DMS 273 treated with DMSO at 0.1 percent for 48 hours (cell line): ENCODE data around the gene PRICKLE2.

Experiments
- DNase-seq: peaks from one replicate; lab custom pipeline; 2025; lab: John Stamatoyannopoulos, UW

The PRICKLE2 gene, protein sequence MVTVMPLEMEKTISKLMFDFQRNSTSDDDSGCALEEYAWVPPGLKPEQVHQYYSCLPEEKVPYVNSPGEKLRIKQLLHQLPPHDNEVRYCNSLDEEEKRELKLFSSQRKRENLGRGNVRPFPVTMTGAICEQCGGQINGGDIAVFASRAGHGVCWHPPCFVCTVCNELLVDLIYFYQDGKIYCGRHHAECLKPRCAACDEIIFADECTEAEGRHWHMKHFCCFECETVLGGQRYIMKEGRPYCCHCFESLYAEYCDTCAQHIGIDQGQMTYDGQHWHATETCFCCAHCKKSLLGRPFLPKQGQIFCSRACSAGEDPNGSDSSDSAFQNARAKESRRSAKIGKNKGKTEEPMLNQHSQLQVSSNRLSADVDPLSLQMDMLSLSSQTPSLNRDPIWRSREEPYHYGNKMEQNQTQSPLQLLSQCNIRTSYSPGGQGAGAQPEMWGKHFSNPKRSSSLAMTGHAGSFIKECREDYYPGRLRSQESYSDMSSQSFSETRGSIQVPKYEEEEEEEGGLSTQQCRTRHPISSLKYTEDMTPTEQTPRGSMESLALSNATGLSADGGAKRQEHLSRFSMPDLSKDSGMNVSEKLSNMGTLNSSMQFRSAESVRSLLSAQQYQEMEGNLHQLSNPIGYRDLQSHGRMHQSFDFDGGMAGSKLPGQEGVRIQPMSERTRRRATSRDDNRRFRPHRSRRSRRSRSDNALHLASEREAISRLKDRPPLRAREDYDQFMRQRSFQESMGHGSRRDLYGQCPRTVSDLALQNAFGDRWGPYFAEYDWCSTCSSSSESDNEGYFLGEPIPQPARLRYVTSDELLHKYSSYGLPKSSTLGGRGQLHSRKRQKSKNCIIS

DNA sequence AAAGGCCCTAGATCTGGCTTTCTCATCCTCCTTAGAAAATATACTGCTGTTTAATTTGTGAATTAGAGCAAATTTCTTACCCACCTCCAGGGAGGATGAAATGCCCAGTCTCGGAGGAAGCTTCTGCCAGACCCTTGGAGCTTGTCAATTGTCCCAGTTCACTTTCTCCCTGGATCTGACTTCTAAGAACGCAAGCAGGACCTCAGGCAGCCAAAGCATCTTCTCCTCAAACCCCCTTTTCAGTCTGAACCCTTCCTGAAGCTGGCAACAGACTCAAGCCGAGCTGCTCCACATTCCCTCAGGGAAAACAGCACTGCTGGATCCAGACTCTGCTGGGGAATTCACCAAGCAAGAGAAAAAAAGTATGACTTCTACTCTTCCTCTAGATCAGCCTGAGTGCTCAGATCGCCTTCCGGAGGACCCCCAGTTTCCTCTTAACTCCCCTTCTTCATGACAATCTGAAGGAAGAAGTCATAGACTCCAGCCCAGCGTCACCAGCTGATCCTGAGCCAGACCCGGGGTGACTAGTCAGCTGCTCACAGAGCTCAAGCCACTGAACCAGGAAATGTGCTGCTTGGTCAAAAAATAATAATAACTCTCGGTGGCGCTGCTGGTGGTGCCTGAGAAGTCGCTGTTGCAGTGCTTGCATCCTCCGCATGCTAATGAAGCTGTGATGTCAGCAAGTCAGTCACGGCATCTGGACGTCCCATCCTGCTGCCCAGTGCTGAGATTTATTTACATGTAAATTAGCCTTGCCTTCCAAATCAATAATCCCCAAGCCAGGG, at the start of gene PRICKLE2:
TSS of gene PRICKLE2 (minus strand) at position 641 of the 785 bp plus-strand sequence. CDS start 26,539 bp downstream, outside the sequence.
- peak; percentile 74 for DNase-seq

DNA sequence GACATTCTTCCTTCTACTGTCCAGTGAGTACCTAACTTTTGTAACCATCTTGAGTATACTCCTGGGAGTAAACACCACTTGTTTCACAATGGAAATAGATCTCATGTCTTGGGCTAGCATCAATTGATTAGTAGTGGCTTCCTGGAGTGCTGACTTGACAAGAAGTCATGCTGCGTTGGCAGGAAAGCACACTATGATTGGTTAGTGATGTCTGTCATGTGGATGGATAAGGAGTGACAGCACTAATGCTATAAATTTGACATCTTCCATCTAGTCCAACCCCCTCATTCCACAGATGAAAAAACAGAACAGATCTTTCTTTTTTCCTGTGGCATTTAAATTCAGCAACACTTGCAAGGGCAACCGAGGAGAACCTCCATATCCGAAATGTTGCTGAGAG, 47.6 kb upstream of the PRICKLE2 start:
- no peak for DNase-seq

DNA sequence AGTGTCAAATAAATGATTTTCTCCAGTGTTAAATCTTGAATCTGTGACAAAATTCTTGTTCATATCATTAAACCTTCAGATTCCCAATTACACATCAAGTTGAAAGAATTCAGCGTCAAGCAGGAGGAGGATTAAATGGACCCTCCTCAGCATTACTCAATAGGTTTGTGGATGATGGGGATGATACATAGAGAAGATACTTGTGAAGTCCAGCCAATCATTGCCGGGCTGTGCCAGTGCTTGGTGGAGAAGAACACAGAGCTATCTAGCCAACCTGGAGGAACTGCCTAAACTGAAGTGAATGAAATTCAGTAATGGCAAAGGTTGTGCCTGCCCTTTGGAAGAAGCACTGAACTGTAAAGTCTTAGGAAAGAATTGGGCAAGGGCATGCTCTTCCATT, 47.0 kb upstream of the PRICKLE2 start:
- no peak for DNase-seq

DNA sequence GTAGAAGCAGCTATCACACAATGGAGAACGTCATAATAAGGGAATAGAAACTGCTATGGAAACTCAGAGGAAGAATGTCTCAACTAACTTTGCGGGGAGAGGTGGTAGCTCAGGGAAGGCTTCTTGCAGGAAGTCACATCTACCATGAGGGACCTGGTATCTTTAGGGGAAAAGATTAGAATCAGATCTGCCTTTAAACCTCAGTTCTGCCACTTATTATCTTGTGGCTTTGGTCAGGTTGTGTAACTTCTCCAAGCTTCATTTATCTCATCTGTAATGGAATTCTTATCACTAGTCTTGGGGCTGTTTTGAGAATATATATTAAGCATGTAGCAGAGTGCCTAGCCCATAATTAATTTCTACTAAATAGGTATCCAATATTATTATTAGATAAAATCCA, 46.4 kb upstream of the PRICKLE2 start:
- no peak for DNase-seq

DNA sequence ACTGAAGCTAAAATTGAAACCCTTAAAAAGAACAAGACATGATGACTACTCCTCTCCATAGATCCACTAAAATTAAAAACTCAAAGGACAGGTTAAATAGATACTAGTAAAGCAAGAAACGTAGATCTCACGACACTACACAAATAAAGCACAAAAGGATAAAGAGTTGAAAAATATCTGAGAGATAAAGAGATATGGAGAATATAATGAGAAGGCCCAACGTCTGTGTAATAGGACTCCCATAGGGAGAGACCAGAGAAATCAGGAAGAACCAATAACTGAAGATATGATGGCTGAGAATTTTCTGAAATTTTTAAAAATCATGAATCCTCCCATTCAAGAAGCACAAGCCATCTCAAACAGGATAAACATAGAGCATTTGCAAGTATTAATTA, 45.6 kb upstream of the PRICKLE2 start:
- no peak for DNase-seq

DNA sequence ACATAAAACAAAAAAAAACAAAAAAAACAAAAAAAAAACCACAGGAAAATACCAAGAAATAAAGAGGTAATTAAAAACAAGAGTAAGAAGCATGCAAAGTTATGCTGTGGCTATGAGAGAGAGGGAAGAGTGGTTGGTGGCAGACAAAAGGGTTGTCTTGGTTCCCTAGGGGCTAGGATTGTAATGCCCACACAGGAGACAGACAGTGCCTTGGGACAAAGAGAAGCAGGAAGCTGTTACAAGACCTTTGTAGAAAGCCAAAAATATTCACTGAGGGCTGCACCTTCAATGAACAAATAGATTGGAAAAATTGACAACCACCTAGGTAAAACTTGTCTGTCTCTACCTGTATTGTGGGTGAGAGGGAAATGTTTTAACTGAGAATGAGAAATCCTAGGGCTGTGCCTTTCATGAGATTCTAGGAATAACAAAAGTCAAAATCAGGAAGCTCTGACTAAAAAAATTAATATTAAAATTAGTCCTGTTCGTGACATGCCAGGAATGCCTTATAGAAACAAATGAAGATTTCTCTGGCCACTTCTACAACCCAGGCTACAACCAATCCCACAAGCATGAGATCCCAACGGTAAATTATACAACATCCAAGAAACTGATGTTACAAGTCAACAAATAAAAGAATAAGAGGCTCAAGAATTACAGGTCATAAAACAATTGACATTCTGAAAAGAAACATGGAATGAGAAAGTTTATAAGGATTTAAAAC, 45.0 kb upstream of the PRICKLE2 start:
- DNase-seq = no peak

DNA sequence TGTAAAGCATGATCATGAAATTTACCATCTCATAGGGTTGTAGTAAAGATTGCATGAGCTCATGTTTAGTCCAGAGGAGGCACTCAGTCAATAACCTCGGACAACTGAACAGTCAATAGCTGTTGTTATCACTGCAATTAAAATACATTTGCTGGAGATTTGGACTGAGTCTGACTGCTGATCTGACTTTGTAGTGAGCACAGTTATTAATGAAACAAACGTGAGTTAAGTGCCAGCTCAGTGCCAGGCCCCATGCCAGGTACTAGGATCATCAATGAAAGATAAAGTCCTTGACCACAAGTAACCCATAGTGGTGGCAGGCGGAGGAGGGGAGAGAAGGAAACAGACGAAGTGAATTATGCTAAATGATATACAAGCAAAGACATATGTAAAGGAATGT, 43.7 kb upstream of the PRICKLE2 start:
- DNase-seq = no peak

DNA sequence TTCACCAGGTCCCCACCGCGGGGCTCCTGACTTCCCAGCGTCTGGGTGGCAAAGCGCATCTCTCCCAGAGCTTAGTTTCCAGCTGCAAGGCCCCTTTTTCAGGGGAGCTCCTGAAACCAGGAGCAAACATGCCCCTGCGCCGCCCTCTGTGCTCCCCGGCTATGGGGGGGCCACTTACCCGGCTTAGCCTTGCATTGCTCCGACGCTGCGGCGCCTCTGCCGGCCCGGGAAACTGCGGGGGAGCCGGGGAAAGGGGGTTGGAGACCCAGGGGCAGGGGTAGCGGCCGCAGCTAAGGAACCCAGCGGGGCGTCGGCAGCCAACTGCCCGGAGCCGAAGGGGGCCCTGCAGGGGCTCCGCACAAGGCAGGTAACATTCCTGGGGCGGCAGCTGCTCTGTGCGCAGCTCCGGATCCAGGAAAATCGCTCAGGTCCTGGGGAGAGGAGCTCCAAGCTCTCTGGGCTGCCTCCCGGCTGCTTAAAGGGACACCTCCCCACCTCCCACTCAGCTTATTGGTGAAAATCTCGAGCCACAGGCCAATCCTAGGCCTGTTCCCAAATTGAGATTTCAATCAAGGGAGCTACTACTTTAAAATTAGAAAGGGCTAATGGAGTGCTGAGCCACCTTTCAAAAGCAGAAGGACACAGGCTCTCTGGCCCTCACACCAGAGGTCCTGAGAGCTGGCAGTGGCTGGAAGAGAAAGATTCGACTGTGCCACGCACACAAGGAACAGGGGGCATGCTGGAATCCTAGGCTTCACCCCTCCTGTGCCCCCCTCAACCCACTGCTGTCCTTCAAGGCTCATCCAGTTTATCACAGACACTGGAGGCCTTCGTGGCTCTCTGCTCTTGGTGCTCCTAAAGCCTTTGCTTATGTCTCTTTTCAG, 42.7 kb upstream of the PRICKLE2 start:
- DNase-seq = no peak

DNA sequence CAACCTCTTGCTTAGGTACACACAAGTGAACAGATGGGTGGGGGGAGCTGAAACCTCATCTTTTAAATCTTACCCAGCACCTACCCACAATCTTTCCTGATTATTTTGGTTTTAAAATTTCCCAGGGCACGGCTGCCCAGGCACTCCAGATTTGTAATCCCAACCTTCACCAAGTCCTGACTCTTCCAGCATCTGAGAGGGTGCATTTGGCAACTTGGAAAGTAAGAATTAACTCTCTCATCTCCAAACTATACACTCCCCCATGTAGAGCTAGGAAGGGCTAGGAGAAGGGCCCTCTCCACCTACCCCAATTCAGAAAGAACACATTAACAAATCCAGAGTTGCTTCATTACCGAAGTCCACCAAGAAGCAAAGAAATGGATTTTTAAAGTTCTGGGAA, 41.7 kb upstream of the PRICKLE2 start:
- DNase-seq = no peak

DNA sequence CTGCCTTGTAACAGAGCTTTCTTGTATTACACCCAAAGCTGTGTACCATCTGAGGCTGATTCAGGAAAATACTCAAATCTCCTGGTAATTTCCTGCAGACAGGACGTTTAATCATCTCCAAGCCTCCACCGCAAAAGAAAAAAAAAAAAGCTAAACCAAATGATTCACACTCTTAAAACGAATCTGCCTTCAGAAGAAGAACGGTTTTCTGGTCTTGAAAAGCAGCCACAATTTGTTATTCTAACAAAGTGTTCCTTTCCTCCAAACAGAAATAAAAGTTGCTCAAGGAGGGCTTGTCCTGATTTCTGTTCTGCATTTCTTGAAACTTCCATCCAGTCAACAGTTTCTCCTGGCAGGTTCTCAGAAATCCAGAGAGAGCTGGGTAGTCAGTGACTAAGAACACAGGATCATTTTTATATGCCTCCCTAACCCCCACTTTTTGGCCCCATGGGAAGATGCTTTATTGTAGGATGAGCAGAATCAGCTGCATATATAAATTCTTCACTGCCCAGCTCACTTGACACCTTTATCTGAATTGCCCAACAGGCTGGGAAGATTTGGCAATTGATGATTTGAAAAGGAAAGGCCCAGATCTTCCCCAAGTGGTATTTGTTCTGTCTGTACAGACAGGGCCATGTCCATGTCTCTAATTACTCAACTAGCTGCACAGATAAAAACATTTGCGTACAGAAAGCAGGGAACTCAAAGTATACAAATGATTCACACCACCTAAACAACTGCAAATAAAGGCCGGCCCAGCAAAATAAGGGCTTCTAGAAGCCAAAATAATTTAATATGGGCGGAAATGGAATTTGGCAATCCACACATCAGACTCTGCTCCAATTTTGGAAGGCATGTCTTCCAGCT, 41.0 kb upstream of the PRICKLE2 start:
- no peak for DNase-seq

DNA sequence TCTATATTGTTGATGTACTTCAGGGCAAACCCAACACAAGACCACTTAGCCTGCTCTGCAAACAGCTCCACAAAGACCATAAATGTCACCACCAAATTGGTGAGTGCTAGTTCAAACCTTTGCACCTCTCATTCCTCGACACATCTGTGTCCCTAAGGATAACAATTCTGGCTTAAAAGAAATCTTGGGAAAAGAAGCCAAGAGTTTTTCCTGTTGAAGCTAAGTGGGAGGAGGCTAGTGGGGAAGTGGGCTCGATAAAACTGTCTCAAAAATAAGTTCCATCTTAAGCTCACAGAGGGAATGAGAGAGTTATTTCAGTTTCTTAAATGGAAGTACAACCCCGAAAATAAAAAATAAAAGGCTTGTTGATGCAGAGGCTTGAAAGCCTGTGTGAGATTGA, 40.4 kb upstream of the PRICKLE2 start:
- DNase-seq = no peak

DNA sequence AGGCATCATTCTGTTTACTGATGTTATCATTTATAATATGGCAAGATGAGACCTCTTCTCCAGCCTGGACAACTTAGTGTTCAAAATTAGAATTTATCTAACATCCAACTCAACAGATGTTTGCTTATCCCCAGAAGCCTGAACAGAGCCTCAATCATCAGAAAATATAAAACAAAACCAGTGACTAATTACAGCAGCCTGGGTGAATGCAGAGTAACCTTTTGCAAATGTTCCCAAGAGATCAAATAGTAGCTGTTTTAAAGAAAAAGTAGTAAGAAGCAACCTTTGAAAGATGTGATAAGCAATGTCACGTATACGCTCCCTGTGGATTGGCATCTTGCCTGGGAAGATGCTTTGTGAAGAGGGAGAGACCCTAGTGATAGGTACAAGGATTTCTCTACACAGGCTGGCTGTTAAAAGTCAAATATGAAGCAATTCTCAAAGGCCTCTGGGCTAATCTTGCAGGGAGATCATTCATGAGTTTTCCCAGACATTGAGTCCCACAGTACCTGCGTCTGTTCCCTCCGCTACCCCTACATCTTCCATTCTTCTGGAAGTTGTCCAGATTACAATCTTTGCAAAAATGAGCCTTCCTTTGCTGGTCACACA, 39.3 kb upstream of the PRICKLE2 start:
- DNase-seq = peak; percentile 37

DNA sequence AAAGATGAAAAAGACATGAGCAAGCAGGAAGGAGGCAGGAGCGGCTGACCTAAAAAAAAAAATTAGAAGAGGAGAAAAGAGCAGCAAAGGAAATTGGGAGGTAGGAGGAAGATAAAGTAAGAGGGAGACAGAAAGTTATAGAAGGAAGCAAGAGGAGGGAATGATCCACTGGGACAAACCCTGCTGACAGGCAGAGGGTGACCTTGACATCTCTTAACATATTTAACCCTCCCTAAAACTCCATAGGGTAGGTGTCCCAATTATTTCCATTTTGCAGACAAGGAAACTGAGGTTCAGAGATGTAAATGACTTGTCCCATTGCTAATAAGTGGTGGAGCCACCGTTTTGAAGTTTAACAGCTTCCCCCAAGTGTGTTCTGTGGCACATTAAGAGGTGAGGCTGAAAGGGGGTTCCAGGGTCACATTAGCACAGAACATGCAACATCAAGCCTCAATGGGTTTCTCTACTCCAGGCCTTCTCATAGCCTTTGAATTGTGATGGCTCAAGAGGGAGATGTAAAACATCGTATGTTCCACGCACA, 37.4 kb upstream of the PRICKLE2 start:
- no peak for DNase-seq

DNA sequence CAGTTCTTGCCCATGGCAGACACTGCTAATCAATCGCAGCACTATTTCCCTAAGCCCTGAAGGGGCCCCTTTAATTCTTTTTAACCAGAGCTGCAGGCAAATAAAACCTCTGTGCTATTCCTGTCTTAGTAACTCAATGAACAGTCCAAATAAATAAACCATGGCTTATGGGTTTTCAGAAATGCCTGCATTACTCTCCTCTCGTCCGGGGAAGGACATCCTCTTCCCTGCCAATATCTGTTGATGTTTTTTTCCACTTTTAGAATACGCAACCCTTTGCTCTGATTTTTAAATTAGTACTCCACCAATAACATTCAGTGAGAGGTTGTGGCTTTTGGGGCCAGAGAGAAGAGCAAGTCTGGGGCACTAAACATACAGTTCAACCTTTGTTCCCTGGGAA, 35.2 kb upstream of the PRICKLE2 start:
- no peak for DNase-seq

DNA sequence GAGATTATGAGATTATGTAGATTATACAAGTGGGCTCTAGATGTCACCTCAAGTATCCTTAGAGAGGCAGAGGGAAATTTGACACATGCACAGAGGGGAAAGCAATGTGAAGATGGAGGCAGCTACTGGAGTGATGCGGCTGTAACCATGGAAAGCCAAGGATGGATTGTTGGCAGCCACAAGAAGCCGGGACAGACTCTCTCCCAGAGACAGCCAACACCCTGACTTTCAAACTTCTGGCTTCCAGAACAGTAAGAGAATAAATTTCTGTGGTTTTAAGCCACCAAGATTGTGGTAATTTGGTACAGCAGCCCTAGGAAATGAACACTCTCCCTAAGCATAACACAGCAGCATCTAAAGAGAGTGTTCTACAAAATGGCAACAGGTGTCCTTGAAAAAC, 34.4 kb upstream of the PRICKLE2 start:
- no peak for DNase-seq

DNA sequence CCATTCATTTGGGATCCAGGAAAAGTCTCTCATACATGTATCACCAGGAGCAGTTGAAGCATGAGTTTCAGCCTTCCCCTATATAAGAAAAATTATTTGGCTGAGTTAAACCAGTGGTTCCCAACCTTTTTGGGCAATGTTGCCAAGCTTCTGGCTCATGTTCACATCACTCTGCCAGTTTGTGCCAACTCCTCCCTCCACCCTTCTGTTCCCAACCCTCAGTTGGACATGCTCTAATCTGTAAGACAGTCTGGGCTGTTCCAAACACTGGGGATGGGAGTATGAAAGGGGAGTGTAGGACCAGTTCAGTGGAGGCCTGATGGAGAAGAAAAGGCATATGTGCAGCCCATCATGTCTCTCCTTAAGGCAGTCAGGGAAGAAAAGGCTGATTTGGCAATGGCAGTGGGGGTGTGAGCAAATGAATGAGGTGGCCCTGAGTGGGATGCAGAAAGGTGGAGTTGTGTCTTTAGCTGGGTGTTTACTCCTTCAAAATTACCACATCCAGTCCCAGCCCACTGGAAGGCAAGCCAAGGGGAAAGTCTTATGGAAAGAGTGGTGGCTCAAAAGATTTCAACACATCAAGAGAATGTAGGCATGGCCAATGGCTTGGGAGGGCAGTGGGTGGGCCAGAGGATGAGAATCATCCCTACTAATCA, 32.0 kb upstream of the PRICKLE2 start:
- no peak for DNase-seq

DNA sequence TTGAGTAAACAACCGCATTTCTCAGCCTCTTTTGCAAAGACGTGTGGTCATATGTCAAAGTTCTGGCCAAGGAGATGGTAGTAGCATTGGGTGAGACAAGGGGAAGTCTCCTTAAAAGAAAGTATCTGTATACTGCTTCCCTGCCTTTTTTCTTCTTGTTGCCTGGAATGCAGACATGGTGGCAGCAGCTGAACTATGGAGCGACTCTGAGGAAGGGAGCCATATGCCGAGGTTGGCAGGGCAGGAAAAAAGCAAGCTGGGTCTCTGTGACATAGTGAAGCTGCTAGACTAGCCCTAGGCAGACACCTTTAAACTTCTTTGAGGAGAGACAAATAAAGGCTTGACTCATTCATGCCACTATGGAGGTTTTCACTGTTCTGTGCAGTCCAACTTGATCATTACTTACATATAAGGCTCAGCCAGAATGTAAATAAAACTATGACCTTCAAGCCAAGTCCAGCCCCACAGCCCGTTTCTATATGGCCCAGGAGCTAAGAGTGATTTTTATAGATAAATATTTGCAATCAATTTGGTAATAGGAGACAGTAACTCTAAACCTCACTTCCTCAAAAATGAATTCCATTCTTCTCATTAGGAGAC, 30.6 kb upstream of the PRICKLE2 start:
- DNase-seq = no peak

DNA sequence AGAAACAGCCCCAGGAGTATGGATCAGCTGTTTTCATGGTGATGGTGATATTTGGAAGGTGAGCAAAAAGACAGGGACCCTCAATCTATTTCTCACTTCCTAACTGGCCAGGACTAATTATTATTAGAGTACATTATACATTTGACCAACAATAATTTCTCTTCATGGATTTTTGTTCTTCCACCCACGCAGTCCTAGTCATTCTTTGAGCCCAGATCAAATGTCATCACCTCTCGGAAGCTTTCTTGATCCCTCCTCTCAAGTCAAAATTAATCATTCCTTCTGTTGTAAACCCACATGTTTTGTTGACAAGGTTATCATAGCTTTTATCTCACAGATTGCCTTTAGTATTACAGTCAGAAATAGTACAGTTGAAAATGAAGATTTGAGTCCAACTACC, 29.2 kb upstream of the PRICKLE2 start:
- no peak for DNase-seq
